Right lung (tissue), 5 donors: ENCODE data around the gene DNAJB5. TPM values are rescaled to one million over a fixed set of nuclear protein-coding genes. Genes with fewer than 3 reads are reported as not detected.

ENCODE experiments used
- DNase-seq, 2 donors: peaks; one replicate each; pipeline ENCODE4 v3.0.0-alpha.2; 2013
- polyA plus RNA-seq, 5 donors: library from polyadenylated mRNA; unstranded; fragments of 120-200 nt; gene quantifications; one replicate each; pipeline versions ENCODE4 v1.2.1 to v1.2.3, GENCODE V29; 2013; ENCODE audit warnings: inconsistent platforms in 1 of 5, low replicate concordance in 1 of 5; ENCODE audit not compliant: insufficient read length in 5 of 5, insufficient read depth in 1 of 5

DNAJB5 gene
- polyA plus RNA-seq, 5 donors = 7.5 to 12.5 (median 9.3) TPM

DNA sequence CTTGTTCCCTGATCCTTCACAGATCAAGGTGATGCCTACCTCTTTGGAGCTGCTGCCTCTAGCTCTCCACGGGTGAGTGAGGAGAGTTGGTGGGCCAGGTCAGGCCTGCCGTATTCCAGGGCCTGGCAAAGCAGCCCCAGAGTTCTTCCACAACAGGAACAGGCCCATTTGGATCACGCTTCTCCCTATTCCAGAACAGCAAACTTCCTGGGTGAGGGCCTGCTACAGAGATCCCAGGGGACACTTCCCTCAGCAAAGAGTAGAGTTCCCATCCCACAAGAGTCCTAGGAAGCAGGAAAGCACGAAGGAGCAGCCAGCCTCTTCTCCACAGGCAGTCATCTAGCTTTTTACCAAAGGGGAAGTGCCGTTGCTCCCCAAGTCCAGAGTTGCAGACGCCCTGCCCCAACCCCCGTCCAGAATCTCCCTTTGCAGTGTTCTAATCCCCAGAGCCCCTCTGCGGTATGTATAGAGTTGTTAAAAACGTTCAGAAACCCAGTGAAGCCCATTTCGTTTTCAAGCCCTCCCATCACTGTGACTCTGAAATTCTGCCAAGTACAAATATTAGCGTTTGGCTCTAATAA is 9.3 kb upstream of the DNAJB5 start:
- no peak for DNase-seq

- DNase-seq = no peak
Observed at GRCh38 chr9:34982361-34982760, 7.2 kb upstream of the DNAJB5 start.

DNA sequence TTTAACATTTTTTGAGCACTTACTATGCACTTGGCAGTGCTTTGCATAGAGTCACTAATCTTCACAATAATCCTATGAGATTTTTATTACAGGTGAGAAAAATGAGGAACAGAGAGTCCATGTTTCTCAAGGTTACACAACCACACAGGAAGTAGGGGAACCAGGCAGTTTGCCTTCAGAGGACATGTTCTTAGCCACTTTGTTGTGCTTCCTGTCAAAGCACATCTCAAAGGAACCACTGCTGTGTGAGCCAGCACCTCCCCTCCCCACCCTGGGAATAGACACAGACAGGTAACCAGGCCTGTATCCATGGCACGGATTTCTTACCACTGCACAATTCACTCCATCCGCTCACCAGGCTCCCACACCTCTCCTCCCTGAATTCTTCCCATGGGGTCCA is 6.3 kb upstream of the DNAJB5 start:
- no peak for DNase-seq

GRCh38 chr9:34984049-34984448 is 5.5 kb upstream of the DNAJB5 start:
- peak; percentile 38 to 48 for DNase-seq

DNA sequence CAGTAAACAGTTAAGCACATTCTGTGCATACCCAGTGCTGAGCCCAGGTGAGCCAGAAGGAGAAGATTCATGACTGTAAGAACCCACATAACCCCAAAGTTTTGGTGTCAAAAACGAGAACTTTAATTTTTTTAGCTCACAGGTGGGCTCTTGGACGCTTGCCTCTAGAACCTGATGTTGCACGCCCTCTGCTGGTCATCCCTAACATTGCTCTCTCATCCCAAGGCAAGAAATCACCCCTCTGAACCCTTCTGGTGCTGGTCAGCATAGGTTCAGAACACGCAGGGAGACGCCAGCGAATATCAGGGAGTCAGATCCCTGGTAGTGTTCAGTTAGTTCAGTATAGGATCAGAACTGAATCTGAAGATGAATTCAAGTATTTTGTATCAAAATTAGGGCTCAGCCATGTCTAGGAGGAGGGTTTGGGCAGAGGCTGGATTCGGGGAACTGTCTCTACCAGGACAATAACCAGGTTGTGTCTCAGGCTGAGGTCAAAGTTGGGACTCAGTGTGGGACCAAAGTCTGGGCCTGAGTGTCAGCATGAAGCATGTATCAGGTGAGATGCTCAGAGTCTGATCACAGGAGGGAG is 4.1 kb upstream of the DNAJB5 start:
- DNase-seq = peak in 1 of 2 donors; percentile 25

DNA sequence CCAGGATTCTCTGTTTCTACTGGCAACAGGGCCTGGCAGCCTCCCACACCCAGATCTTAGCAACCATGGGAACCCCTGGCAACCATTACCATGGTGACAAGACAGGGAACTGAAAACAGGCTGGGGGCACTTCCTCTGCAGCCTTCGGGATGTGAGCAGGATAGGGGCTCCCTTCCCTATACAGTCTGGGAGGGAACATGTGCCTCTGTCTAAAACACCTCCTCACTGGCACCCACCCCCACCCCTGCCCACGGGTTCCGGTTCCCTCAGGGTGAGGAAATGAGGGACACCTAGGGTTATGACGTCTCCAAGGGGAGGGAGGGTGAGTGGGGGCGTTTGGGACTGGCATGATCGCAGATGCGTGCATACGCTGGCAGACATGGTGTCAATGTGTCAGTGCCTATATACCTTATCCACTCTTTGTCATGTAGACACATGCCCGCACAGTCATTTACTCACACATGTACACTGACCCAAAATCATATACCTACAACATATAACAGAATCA is 3.0 kb upstream of the DNAJB5 start:
- DNase-seq = no peak

GRCh38 chr9:34987160-34987901 is 2.2 kb upstream of the DNAJB5 start:
- DNase-seq = no peak

GRCh38 chr9:34988218-34989002 is 1.1 kb upstream of the DNAJB5 start:
- DNase-seq = peak in 1 of 2 donors; percentile 26

DNA sequence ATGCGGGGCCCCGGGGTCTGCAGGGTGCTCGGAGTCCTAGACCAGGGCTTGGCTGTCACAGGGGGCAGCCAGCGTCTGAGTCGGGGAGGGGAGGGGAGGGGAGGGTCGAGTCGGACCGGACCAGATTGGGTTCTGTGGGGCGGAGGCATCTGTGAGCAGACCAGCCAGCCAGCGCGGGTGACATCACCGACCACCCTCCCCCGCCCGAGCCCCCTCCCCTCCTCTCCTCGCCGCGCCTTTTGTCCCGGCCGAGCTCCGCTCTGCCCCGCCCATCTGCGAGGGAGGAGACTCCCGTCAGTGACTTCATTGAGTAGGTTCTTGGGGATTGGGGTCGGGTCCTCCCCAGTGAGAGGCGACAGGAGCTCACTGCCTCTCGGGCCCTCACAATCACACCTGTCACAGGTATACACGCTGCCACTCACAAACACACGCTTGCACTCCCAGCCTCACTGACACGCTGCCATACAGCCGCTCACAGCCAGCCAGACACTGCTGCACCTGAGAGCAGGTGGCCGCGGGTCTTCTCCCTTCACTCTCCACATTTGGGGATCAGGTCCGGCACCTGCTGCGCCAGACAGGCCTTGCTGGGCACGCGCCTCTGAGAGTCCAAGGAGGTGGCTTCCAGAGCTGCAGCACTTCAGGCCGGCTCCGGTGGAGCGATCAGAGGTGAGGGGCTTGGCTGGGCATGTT is 546 bp downstream of the DNAJB5 start:
- DNase-seq = peak; percentile 57 to 62

- DNase-seq = no peak
Observed at GRCh38 chr9:34990908-34991606, 1.5 kb downstream of the DNAJB5 start.

- DNase-seq = no peak
Observed at GRCh38 chr9:34991607-34992375, 2.2 kb downstream of the DNAJB5 start.

DNA sequence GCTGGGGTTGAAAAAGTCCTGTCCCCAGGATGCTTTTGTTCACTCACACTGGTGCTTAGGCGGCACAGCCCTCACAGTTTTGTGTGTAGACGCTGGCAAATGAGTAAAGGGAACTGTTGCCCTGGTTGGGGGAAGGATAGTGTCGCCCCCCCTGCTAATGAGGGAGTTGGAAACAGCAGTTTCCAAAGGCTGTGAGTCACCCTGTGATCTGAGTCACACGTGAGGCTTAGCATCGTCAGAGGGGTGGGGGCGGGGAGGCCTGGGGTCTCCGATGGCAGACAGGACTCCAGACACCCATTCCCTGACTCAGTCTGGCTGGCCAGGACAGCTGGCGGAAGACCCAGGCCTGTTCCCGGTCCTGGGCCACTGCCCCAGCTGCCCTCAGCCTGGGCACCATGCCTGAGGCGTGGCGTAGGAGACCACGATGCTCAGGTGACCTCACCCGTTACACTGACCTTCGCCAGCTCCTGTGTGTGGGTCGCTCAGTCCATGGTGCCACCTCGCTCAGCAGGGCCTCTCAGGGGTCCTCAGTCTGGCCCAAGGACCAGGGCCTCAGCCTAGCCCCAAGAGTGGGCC is 2.9 kb downstream of the DNAJB5 start:
- DNase-seq = no peak

GRCh38 chr9:34993502-34994259 is 4.1 kb downstream of the DNAJB5 start:
- DNase-seq = peak in 1 of 2 donors; percentile 29

DNA sequence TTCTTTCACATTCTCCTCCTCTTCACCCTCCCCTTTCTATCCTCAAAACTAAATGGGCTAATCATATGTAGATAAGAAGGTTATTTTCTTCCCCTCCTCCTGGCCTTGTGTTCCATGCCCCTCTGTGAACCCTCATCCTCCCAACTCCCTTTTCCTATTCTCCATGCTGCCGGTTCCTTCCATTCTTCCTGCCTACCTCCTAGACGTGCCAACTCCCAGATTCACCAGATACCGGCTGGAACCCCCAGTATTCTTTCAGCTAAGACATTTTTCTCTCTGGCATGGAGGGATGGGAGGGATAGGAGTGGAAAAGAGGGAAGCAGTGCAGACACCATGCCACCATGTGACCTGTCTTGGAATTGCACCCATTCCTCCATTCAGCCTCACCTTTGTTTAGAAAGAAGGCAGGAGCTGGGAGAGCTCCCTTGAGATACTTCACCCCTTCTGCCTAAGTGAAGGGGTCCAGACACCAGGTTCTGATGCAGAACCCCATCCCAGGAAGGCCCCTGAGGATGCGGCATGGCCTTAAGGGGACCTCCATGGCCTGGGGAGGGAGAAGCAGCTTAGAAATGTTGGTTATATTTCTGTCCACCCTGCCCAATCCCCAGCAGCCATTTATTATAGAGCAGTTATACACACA is 4.8 kb downstream of the DNAJB5 start:
- DNase-seq = no peak

DNA sequence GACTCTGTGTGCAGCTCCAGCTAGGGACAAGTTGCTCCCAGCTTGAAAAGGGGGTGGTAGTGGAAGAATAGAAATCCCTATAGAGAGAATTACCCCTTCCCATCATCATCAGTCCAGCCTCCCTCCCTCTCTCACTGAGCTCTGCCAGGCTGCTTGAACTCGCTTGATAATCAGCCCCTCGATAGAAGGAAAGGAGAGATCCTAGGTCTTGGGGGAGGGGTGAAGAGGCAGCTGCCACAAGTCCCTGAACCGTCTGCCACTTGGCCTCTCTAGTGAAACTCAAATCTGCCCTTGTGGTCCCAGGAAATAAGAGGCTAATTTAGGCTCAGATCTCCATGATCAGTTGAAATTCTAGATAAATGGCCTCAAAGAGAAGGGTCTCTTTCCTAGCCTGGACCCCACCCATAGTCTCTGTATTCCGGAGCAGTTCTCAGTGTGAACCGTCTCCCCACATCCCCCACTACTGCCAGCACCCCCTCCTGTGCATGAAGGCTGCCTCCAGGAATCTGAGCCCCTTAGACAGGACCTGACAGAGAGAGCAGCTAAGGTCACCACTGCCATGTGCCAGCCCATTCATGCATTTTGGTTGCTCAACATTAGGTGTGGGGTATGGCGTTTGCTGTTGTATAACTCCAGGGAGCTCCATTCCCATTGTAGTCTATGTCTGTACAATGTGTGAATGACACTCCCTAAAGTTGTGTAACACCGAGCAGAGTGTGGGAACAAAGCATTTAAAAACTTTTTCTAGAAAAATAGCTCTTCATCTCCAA is 5.5 kb downstream of the DNAJB5 start:
- DNase-seq = no peak

- no peak for DNase-seq
Observed at GRCh38 chr9:34995670-34996060, 6.1 kb downstream of the DNAJB5 start.

- DNase-seq = no peak
Observed at GRCh38 chr9:34996181-34996904, 6.8 kb downstream of the DNAJB5 start.
